Common myeloid progenitor, CD34-positive (primary cell): ENCODE measurements around the gene ATL1.

Experiments used
- CTCF ChIA-PET: fragments of 350-600 bp; sonication (Branson Sonifier 250); formaldehyde crosslinking; loops from one replicate; lab custom pipeline; 2021; ENCODE audit warnings: antibody characterized with exemption; lab: Charles Lee
- POLR2A ChIA-PET: fragments of 350-600 bp; sonication (Branson Sonifier 250); formaldehyde crosslinking; loops from one replicate; lab custom pipeline; 2021; ENCODE audit warnings: antibody characterized with exemption; lab: Charles Lee
- DNase-seq, 3 donors: peaks; one replicate each; pipeline versions ENCODE4 v3.0.0 to v3.0.0-alpha.2; 2013
- H3K27ac ChIP-seq, 2 experiments: 1 replicate in 1 of 2; 2 replicates in 1 of 2; pipeline ENCODE4 v1.7.0; 2013; ENCODE audit warnings: inconsistent platforms in 2 of 2, low read length in 2 of 2, mild to moderate bottlenecking in 2 of 2, low read depth in 1 of 2, moderate library complexity in 1 of 2; ENCODE audit not compliant: severe bottlenecking in 2 of 2, insufficient read depth in 1 of 2, poor library complexity in 1 of 2
- H3K27me3 ChIP-seq, 5 experiments: replicated peaks in 2 of 5; 1 replicate in 3 of 5; 2 replicates in 2 of 5; pipeline versions ENCODE4 v1.6.1 to v1.7.0; 2013; ENCODE audit warnings: low read length in 4 of 5, mild to moderate bottlenecking in 2 of 5, moderate library complexity in 2 of 5, inconsistent platforms in 1 of 5; ENCODE audit not compliant: insufficient read depth in 5 of 5, control insufficient read depth in 4 of 5
- H3K36me3 ChIP-seq, 4 experiments: 1 replicate in 2 of 4; 2 replicates in 2 of 4; pipeline versions ENCODE4 v1.6.1 to v1.7.0; 2013; ENCODE audit warnings: low read length in 3 of 4, control low read depth in 1 of 4, mild to moderate bottlenecking in 1 of 4; ENCODE audit not compliant: control insufficient read depth in 4 of 4, insufficient read depth in 4 of 4
- H3K4me1 ChIP-seq, 4 experiments: 1 replicate in 3 of 4; 2 replicates in 1 of 4; pipeline versions ENCODE4 v1.6.1 to v1.7.1; 2013; ENCODE audit warnings: low read length in 3 of 4, mild to moderate bottlenecking in 3 of 4, control low read depth in 1 of 4, inconsistent platforms in 1 of 4, moderate library complexity in 1 of 4; ENCODE audit not compliant: control insufficient read depth in 4 of 4, insufficient read depth in 4 of 4; ENCODE audit errors: control extremely low read depth in 1 of 4
- H3K4me3 ChIP-seq, 7 experiments: 1 replicate in 4 of 7; 2 replicates in 3 of 7; pipeline versions ENCODE4 v1.5.1 to v1.7.0; 2013; ENCODE audit warnings: mild to moderate bottlenecking in 7 of 7, low read length in 6 of 7, moderate library complexity in 6 of 7, inconsistent platforms in 2 of 7, low read depth in 2 of 7, control low read depth in 1 of 7; ENCODE audit not compliant: insufficient read depth in 4 of 7, control insufficient read depth in 1 of 7; ENCODE audit errors: extremely low read depth in 1 of 7
- H3K9me3 ChIP-seq, 5 experiments: 1 replicate in 4 of 5; 2 replicates in 1 of 5; pipeline versions ENCODE4 v1.6.1 to v1.7.1; 2013; ENCODE audit warnings: low read length in 4 of 5, mild to moderate bottlenecking in 2 of 5, inconsistent platforms in 1 of 5, low read depth in 1 of 5, moderate library complexity in 1 of 5; ENCODE audit not compliant: control insufficient read depth in 4 of 5, insufficient read depth in 2 of 5; ENCODE audit errors: control extremely low read depth in 1 of 5
- WGBS: methylation state at CpG from one replicate; pipeline ENCODE4 v1.1.5; 2013; ENCODE audit not compliant: insufficient coverage; 5-methylcytosine and 5-hydroxymethylcytosine counted together

ATL1 gene

GRCh38 chr14:50606468-50606867 is 46.5 kb downstream of the ATL1 start:
- Histone ChIP-seq H3K9me3 (no peaks in the 10 kb centered on the region), H3K36me3 (peaks cover 0 to 6% (median 0%) of the 10 kb centered on the region in 4 experiments), H3K27ac (no peak overlapping the region), H3K27me3 (no peaks in the 10 kb centered on the region), H3K4me1 (peaks cover 0 to 1% (median 0%) of the 10 kb centered on the region in 4 experiments), H3K4me3 (no peak overlapping the region)
- DNase-seq, result no peak
- WGBS, result no CpG with 5 or more reads among the region's 2 CpGs
- POLR2A ChIA-PET, result no interaction called here
- CTCF ChIA-PET, result interaction anchor here (0.6 to 2.6 kb wide), 4 partner anchors 8 to 171 kb away, joined by 3 to 9 read pairs (median 6); no protein-coding TSS in a partner anchor

GRCh38 chr14:50607181-50607580 is 47.2 kb downstream of the ATL1 start:
- H3K27ac ChIP-seq, result no peak overlapping the region
- no peaks in the 10 kb centered on the region for H3K4me1 ChIP-seq
- DNase-seq, result no peak
- WGBS, result 96% methylated on average over 2 of the region's 3 CpGs
- ChIA-PET POLR2A (no interaction called here), CTCF (interaction anchor here (0.6 to 2.6 kb wide), 4 partner anchors 9 to 170 kb away, joined by 3 to 9 read pairs (median 5); no protein-coding TSS in a partner anchor)
- peaks cover 0 to 4% (median 0%) of the 10 kb centered on the region in 4 experiments for H3K36me3 ChIP-seq
- H3K9me3 ChIP-seq, result no peaks in the 10 kb centered on the region
- H3K4me3 ChIP-seq, result no peak overlapping the region
- H3K27me3 ChIP-seq, result no peaks in the 10 kb centered on the region

- no peaks in the 10 kb centered on the region for H3K9me3 ChIP-seq
- no peaks in the 10 kb centered on the region for H3K27me3 ChIP-seq
- H3K36me3 ChIP-seq, result peaks cover 0 to 4% (median 0%) of the 10 kb centered on the region in 4 experiments
- WGBS, result 100% methylated on average over 1 of the region's 1 CpG
- CTCF ChIA-PET, result interaction anchor here (1.8 to 2.6 kb wide), 2 partner anchors 9 to 107 kb away, joined by 6 to 9 read pairs; no protein-coding TSS in a partner anchor
- no peak overlapping the region for H3K4me3 ChIP-seq
- H3K27ac ChIP-seq, result no peak overlapping the region
- no peaks in the 10 kb centered on the region for H3K4me1 ChIP-seq
- no peak for DNase-seq
- POLR2A ChIA-PET, result no interaction called here
Observed at GRCh38 chr14:50607761-50608160, 47.8 kb downstream of the ATL1 start.

- CTCF ChIA-PET, result interaction anchor here (1.8 to 2.6 kb wide), 2 partner anchors 10 to 106 kb away, joined by 6 to 9 read pairs; no protein-coding TSS in a partner anchor
- DNase-seq, result no peak
Observed at GRCh38 chr14:50608302-50608851, 48.4 kb downstream of the ATL1 start.

GRCh38 chr14:50610465-50610864 is 50.5 kb downstream of the ATL1 start:
- Histone ChIP-seq H3K27ac (no peak overlapping the region), H3K36me3 (peaks cover 0 to 4% (median 0%) of the 10 kb centered on the region in 4 experiments), H3K4me3 (no peak overlapping the region), H3K4me1 (no peaks in the 10 kb centered on the region), H3K9me3 (no peaks in the 10 kb centered on the region), H3K27me3 (no peaks in the 10 kb centered on the region)
- ChIA-PET CTCF (interaction anchor here (1.6 kb wide), 1 partner anchor 9 kb away, joined by 4 read pairs; no protein-coding TSS in a partner anchor), POLR2A (no interaction called here)
- DNase-seq, result no peak
- no CpG with 5 or more reads among the region's 1 CpG for WGBS

More at GRCh38 chr14:50608302-50608851, 48.4 kb downstream of the ATL1 start:
- Histone ChIP-seq H3K27me3 (no peaks in the 10 kb centered on the region), H3K9me3 (no peaks in the 10 kb centered on the region), H3K36me3 (peaks cover 0 to 4% (median 0%) of the 10 kb centered on the region in 4 experiments), H3K27ac (no peak overlapping the region), H3K4me1 (no peaks in the 10 kb centered on the region), H3K4me3 (no peak overlapping the region)
- no CpG with 5 or more reads among the region's 1 CpG for WGBS
- POLR2A ChIA-PET, result no interaction called here

- peaks cover 0 to 9% (median 0%) of the 10 kb centered on the region in 4 experiments for H3K36me3 ChIP-seq
- no peaks in the 10 kb centered on the region for H3K9me3 ChIP-seq
- no peak overlapping the region for H3K27ac ChIP-seq
- no peaks in the 10 kb centered on the region for H3K27me3 ChIP-seq
- POLR2A ChIA-PET, result no interaction called here
- no peak for DNase-seq
- WGBS, result no CpG with 5 or more reads among the region's 3 CpGs
- H3K4me1 ChIP-seq, result no peaks in the 10 kb centered on the region
- no peak overlapping the region for H3K4me3 ChIP-seq
- CTCF ChIA-PET, result no interaction called here
Observed at GRCh38 chr14:50612806-50613205, 52.9 kb downstream of the ATL1 start.

GRCh38 chr14:50615056-50615455 is 55.1 kb downstream of the ATL1 start:
- Histone ChIP-seq H3K36me3 (peaks cover 0 to 9% (median 0%) of the 10 kb centered on the region in 4 experiments), H3K9me3 (no peaks in the 10 kb centered on the region), H3K27ac (no peak overlapping the region), H3K27me3 (no peaks in the 10 kb centered on the region), H3K4me3 (no peak overlapping the region), H3K4me1 (no peaks in the 10 kb centered on the region)
- WGBS, result 70% methylated on average over 4 of the region's 4 CpGs
- DNase-seq, result no peak
- ChIA-PET CTCF (interaction anchor here (0.6 to 2.9 kb wide), 2 partner anchors 97 to 782 kb away, joined by 3 to 7 read pairs; no protein-coding TSS in a partner anchor), POLR2A (no interaction called here)
